Testis (tissue), 3 donors: Measurements from ENCODE around the gene SSTR4. TPM values are rescaled to one million over a fixed set of nuclear protein-coding genes. Genes with fewer than 3 reads are reported as not detected.

Experiments
- DNase-seq: peaks from one replicate; pipeline ENCODE4 v3.0.0-alpha.2; 2019
- H3K27ac ChIP-seq, 2 donors: fragments of 200-600 bp; sonication (generic); one replicate each; pipeline ENCODE4 v1.5.1; 2019
- H3K27me3 ChIP-seq: fragments of 200-600 bp; sonication (generic); one replicate; pipeline ENCODE4 v1.5.1; 2019
- H3K36me3 ChIP-seq: fragments of 200-600 bp; sonication (generic); one replicate; pipeline ENCODE4 v1.5.1; 2017; ENCODE audit warnings: low read depth; ENCODE audit errors: missing control alignments
- H3K4me1 ChIP-seq: fragments of 200-600 bp; sonication (generic); one replicate; pipeline ENCODE4 v1.5.1; 2019
- H3K4me3 ChIP-seq, 2 donors: fragments of 200-600 bp; sonication (generic); one replicate each; pipeline ENCODE4 v1.5.1; 2017 to 2019
- H3K9me3 ChIP-seq: fragments of 200-600 bp; sonication (generic); one replicate; pipeline ENCODE4 v1.5.1; 2017
- CTCF ChIP-seq, 3 experiments: fragments of 450-650 bp in 2 of 3; fragments of 200-600 bp in 1 of 3; sonication (generic) in 1 of 3; IDR thresholded peaks; one replicate each; pipeline ENCODE4 v1.5.1; 2016 to 2019; ENCODE audit warnings: antibody characterized with exemption in 3 of 3, mild to moderate bottlenecking in 2 of 3, moderate library complexity in 1 of 3
- POLR2A ChIP-seq: fragments of 450-650 bp; IDR thresholded peaks from one replicate; pipeline ENCODE4 v1.6.1; 2017; ENCODE audit warnings: antibody characterized with exemption, mild to moderate bottlenecking, moderate library complexity
- WGBS, 2 donors: methylation state at CpG; one replicate each; pipeline ENCODE4 v1.1.5; 2018; 5-methylcytosine and 5-hydroxymethylcytosine counted together
- intact Hi-C: fragments of 100-400 bp; cut with DNase I; formaldehyde crosslinking; loops from one replicate; pipeline ENCODE4 v1.15.1; 2023; ENCODE audit warnings: low total_unique reads
- polyA plus RNA-seq: library from polyadenylated mRNA; stranded (reverse); fragments of 350-450 nt; fragmentation: Illumina TruSeq; extraction: RNeasy Lipid Tissue Mini Kit (QIAGEN cat#74804); gene quantifications from one replicate; pipeline ENCODE4 v1.2.3, GENCODE V29; 2014; ENCODE audit warnings: low read depth, low replicate concordance; ENCODE audit not compliant: insufficient read depth
- total RNA-seq, 2 donors: library from RNA; depleted of rRNA; stranded (reverse); fragments of >200 nt; gene quantifications; one replicate each; pipeline ENCODE4 v1.2.3, GENCODE V29; 2016

Gene SSTR4
- total and polyA plus RNA-seq, 3 donors from 2014 or later = 0.55 TPM; not detected in 2

GRCh38 chr20:23003881-23004460, 31.1 kb upstream of the SSTR4 start:
- no peak overlapping the region for H3K4me3 ChIP-seq
- TF ChIP-seq POLR2A = no peak
- TF ChIP-seq CTCF (IDR thresholded peaks at IDR 0.05) = no peak
- DNase-seq = no peak
- 76 to 85% methylated on average over 2 of the region's 2 CpGs for WGBS, 2 donors
- no peaks in the 10 kb centered on the region for H3K36me3 ChIP-seq
- H3K4me1 ChIP-seq = no peaks in the 10 kb centered on the region
- H3K27ac ChIP-seq = no peak overlapping the region
- intact Hi-C loops = no loop called here
- H3K9me3 ChIP-seq = no peaks in the 10 kb centered on the region
- no peaks in the 10 kb centered on the region for H3K27me3 ChIP-seq

- no peak for TF ChIP-seq CTCF (IDR thresholded peaks at IDR 0.05)
- no peak for TF ChIP-seq POLR2A
- H3K4me1 ChIP-seq = no peaks in the 10 kb centered on the region
- intact Hi-C loops = no loop called here
These were observed 29.3 kb upstream of the SSTR4 start for GRCh38 chr20:23005776-23006175.

GRCh38 chr20:23007462-23007861, 27.6 kb upstream of the SSTR4 start:
- H3K36me3 ChIP-seq = no peaks in the 10 kb centered on the region
- DNase-seq = no peak
- WGBS, 2 donors = 80 to 86% methylated on average over 3 of the region's 3 CpGs
- intact Hi-C loops = no loop called here
- H3K27ac ChIP-seq = no peak overlapping the region
- H3K9me3 ChIP-seq = no peaks in the 10 kb centered on the region
- no peaks in the 10 kb centered on the region for H3K27me3 ChIP-seq
- H3K4me3 ChIP-seq = no peak overlapping the region
- TF ChIP-seq CTCF (IDR thresholded peaks at IDR 0.05) (no peak), POLR2A (no peak)
- H3K4me1 ChIP-seq = no peaks in the 10 kb centered on the region

More at GRCh38 chr20:23005776-23006175, 29.3 kb upstream of the SSTR4 start:
- Histone ChIP-seq H3K27ac (no peak overlapping the region), H3K27me3 (no peaks in the 10 kb centered on the region), H3K4me3 (no peak overlapping the region), H3K9me3 (no peaks in the 10 kb centered on the region), H3K36me3 (no peaks in the 10 kb centered on the region)
- DNase-seq = no peak

- intact Hi-C loops = no loop called here
- H3K4me3 ChIP-seq = no peak overlapping the region
- 94 to 97% methylated on average over 9 of the region's 9 CpGs for whole genome bisulfite sequencing, 2 donors
- no peaks in the 10 kb centered on the region for H3K9me3 ChIP-seq
- no peaks in the 10 kb centered on the region for H3K27me3 ChIP-seq
- no peak for DNase-seq
- no peak for TF ChIP-seq CTCF (IDR thresholded peaks at IDR 0.05)
- TF ChIP-seq POLR2A = no peak
- H3K36me3 ChIP-seq = no peaks in the 10 kb centered on the region
- no peak overlapping the region for H3K27ac ChIP-seq
- no peaks in the 10 kb centered on the region for H3K4me1 ChIP-seq
These were observed 27.0 kb upstream of the SSTR4 start for GRCh38 chr20:23007886-23008655.

DNA sequence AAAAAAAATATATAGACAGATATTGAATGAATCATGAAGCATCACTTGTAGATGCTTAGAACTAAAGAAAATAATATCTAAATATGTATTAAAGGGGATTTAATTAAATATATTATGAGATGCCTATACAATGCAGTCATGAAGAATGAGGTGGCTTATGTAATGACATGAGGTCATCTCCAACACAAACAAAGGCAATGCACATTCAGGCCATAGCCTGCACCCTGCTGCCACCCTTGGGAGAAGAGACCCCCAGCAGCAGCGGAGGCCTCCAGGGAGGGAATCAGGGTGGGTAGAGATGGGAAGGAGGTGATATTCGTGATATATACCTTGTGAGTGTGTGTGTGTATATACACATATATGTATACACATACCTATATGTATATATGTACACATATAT, 26.4 kb upstream of the SSTR4 start:
- Histone ChIP-seq H3K36me3 (no peaks in the 10 kb centered on the region), H3K4me3 (no peak overlapping the region), H3K9me3 (no peaks in the 10 kb centered on the region), H3K27me3 (no peaks in the 10 kb centered on the region), H3K4me1 (no peaks in the 10 kb centered on the region), H3K27ac (no peak overlapping the region)
- intact Hi-C loops = no loop called here
- no peak for DNase-seq
- TF ChIP-seq CTCF (IDR thresholded peaks at IDR 0.05) (no peak), POLR2A (no peak)
- WGBS, 2 donors = 88 to 91% methylated on average over 2 of the region's 2 CpGs
